Measurements from ENCODE around the gene KRTAP10-1. TPM values are rescaled to one million over a fixed set of nuclear protein-coding genes. Genes with fewer than 3 reads are reported as not detected.
"Not testable (repeated sequence)": the region's sequence is repeated elsewhere in the genome, so short reads cannot be mapped to it uniquely, and the experiment has no call there.

KRTAP10-1 gene
- total RNA-seq, 2 donors from 2014 or later: not detected

DNA sequence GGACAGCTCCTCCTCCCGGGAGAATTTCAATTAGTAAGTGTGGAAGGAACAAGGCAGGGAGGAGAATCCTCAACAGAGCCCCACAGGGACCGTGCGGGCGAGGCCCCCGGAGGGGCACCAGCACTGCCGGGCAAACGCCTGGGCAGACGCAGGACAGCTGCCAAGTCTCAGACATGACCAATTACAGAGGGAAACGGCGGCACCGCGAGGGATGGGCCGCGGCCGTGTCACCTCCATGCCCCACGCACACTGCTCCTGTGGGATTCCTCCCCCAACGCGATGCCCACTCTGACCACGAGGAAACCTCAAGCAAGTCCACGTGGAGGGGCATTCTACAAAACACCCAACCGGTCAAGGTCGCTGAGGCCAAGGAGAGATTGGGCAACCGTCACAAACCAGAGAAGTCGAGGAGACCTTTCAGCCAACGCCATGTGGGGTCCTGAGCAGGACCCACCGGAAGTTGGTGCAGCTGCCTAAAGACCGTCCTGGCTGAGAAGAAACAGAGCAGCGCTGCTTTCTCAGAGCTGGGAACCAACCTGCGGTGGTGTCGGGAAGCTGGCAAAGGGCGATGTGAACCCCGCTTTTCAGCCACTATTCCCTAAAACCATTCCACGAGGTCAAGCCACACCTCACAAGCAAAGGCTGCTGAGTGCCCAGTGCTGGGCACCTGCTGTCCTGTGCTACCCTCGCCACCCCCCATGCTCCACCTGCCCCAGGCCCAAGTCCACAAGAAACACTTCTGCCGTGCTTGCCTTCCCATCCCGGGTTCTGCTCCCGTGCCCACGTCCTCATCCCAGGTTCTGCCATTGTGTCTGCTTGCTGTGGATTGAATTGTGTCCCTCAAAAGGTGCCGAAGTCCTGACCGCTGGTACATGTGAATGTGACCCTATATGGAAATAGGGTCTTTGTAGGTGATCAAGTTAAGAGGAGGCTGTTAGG lies 32.1 kb upstream of the KRTAP10-1 start:
- ATAC-seq: no peak
- DNase-seq: no peak
- intact Hi-C loops (cut with DNase I, micrococcal nuclease): no loop called here

DNA sequence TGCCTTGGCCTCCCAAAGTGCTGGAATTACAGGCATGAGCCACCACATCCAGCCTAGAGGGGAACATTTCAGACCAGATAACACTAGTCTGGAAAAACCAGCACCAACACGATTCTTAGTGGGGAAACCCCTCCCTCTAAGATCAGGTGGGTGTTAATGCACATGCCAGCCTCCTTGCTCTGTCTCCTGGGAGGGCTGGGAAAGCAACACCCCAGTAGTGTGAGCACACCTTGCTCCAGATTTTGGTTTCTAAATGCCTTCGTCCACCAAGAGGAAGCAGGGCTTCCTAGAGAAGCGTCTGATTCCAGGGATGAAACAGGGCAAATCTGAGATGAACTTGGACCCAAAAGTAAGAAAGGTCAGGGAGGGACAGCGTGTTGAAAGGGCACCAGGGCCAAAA lies 31.3 kb upstream of the KRTAP10-1 start:
- intact Hi-C loops (cut with DNase I, micrococcal nuclease): no loop called here
- no peak for ATAC-seq
- no peak for DNase-seq

DNA sequence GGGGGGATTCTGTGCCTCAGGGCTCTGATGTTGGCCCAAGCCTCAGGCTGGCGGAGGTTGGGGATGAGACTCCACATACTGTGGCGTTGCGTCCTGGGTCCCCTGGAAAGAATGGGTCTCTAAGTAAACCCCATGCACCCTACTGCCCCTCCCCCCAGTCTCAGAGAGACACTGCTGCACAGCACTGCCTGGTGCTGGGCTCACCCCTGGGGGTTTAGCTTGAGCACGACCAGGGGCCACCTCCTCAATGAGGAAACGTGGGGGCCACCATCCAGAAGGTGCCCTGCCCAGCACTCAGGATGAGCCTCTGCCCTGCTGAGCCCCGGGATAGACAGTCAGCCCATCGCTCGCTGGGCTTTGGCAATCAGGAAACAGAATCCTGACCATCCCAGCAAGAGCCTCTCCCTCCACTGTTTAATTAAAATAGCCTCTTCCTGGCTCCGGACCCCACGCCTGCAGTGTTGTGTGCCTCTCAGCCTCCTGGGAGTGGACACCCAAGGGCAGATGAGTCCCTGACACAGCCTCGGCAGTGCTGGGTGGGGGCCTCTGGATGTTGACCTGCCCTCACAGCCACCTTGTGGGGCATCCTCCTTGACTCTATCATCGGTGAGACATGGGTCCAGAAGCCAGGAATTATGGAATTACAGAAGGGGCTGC lies 30.0 kb upstream of the KRTAP10-1 start:
- DNase-seq (no peak), ATAC-seq (no peak)
- intact Hi-C loops (cut with DNase I, micrococcal nuclease): no loop called here

DNA sequence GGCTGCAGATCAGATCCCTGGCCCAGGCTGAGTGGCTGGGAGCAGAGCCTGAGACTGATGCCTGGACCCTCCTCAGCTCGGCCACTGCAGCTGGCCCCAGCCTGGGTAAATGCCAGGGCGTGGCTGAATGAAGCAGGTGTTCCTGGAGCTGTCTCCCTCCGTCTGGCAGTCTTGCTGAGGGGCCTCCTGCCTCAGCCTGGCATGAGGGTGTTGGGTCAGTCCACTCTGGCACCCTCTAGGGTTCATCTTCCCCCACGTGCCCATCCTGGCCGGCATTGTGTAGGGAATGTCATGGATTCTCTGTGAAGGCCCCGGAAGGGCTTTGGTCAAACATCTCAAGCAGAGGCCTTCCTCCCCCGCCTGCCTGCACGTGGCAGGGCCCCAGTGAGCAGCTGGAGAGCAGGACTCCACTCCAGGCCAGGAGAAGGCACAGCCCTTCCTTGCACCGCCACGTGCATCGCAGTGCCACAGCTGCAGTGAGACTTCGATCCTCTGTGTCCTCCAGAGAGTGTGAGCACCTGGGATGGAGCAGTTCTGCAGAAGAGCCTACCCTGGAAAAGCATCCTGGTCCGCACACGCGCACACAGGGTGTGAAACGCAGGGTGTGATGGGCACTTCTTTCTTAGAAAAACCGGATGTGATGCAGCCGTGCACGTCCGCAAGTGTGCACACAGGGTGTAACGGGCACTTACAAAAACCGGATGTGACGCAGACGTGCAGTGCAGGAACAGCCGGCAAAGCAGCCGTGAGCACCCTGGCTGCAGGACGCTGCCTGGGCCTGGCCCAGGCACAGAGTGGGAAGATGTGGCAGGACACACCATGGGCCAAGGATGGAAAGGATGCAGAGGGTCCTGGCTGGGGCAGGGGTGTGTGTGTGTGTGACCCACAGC lies 28.9 kb upstream of the KRTAP10-1 start:
- intact Hi-C loops (cut with DNase I, micrococcal nuclease): no loop called here
- ATAC-seq: peak; percentile 56
- no peak for DNase-seq

DNA sequence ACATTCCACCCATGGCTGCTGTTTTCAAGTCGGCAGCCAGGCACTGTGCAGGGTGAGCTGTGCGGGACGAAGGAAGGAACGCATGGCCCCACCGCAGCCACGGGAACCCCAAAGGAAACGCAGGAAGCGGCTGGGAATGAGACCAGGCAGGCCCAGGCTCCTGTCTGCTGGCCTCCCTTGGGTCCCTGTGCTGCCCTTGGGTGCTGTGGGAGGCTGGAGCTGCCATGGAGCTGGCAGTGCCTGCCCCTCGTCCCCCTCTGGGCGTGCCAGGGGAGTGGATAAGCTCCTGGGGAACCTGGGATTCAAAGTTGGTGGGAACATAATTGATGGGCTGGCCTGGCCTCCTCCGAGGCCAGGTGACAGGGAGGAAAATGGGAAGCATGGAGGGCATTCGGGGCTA lies 28.3 kb upstream of the KRTAP10-1 start:
- intact Hi-C loops (cut with DNase I, micrococcal nuclease): no loop called here
- DNase-seq: no peak
- ATAC-seq: no peak

DNA sequence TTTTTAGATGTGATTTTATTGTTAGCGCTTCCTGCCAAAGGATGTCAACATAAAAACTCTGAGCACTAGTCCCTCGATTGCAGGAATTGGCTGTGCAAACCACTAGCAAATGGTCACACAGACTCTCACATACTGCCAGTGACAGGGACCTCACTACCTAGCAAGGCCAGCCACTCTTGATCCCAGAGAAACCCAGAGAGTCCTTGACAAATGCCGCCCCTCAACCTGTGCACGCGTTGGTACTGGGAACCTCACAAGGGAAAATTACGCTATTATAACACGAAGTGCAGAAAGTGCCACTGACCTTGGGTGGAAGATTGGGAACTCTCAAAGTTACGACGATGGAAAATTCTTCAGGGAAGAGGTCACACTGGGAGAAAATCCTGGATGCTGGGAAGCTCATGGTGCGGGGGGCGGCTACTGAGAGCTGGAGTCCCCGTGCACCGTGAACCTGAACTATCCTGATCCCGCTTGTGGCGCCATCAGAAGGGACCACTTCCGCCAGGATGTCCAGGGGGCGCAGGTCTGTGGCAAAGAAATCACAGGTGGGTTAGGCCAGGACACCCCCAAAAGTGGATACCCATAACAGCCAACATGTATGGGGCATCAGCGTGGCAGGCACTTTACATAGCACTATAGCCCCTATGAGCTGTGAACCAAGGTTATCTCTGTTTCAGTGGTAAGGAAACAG lies 27.6 kb upstream of the KRTAP10-1 start:
- intact Hi-C loops (cut with DNase I, micrococcal nuclease): no loop called here
- ATAC-seq (no peak), DNase-seq (no peak)

DNA sequence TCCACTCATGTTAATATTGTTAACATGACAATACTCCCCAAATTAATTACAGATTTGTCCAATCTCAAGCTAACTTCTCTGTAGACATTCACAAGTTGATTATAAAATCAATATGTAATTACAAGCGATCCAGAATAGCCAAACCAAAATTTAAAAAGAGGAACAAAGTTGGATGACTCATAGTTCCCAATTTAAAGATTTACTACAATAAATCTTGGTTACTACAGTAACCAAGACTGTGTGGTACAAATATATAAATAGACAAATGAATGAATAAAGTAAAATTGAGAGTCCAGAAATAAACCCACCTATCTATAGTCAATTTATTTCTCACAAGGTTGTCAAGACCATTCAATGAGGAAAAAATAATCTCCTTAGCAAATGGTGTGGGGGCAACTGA lies 26.4 kb upstream of the KRTAP10-1 start:
- ATAC-seq: no peak
- no peak for DNase-seq
- intact Hi-C loops (cut with DNase I, micrococcal nuclease): no loop called here

DNA sequence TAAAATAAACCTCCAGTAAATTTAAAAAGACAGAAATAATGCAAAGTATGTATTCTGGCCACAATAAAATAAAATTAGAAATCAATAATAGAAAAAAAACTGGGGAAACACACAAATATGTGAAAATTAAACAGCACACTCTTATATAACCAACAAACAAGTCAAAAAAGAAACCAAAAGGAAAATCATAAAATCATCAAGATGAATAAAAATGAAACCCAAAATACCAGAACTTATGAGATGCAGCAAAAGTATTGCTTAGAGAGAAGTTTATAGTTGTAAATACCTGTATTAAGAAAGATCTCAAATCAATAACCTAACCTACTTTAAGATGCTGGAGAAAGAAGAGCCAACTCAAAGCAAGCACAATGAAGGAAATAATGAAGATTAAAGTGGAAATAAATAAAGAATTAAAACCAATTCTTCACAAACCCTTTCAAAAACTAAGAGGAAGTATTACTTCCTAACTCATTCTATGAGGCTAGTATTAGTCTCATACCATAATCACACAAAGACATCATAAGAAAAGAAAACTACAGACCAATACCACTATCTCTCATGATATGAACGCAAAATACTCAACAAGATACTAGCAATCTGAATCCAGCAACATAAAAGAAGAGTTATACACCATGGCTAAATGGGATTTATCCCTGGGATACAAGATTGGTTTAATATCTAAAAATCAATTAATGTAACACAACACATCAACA lies 25.0 kb upstream of the KRTAP10-1 start:
- intact Hi-C loops (cut with DNase I, micrococcal nuclease): no loop called here
- DNase-seq (no peak), ATAC-seq (no peak)

DNA sequence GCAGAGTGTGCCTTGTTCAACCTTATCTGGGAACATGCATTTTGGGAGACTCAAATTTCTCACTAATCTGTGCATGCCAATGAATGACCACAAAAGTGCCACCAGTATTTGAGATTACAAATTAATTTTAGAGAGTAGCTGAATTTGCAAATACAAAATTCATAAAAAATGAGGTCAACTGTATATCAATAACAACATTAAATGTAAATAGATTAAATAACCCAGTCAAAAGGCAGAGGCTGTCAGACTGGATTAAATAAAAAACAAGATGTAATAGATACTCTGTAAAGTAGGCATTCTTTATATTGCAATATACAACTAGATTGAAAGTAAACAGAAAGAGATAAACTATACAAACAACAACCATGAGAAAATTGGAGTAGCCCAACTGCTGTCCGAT lies 24.1 kb upstream of the KRTAP10-1 start:
- intact Hi-C loops (cut with DNase I, micrococcal nuclease): no loop called here
- no peak for DNase-seq
- ATAC-seq: no peak

DNA sequence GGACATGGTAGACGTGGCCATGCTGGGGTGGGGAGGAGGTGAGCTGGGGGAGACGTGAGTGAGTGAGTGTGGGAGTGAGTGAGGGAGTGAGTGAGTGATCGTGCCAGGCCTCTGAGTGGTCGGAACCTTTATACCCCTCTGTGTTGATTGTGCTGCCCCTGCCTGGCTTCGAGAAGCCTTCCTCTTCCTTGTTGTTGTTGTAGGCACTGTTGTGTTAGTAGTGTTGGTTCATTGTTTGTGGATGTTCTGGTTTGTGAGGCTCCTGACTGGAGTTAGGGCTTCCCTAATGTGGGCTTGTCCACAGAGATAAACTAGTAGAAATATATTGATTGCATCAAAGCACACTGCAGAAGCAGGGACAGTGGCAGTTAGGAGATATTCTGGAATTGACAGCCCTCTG lies 18.7 kb upstream of the KRTAP10-1 start, which contains the start of gene KRTAP10-3:
TSS of gene KRTAP10-3 (minus strand) at position 101 of the 400 bp plus-strand sequence. CDS start at position 21, 80 bp downstream.
- intact Hi-C loops (cut with DNase I, micrococcal nuclease): no loop called here
- ATAC-seq: no peak

DNA sequence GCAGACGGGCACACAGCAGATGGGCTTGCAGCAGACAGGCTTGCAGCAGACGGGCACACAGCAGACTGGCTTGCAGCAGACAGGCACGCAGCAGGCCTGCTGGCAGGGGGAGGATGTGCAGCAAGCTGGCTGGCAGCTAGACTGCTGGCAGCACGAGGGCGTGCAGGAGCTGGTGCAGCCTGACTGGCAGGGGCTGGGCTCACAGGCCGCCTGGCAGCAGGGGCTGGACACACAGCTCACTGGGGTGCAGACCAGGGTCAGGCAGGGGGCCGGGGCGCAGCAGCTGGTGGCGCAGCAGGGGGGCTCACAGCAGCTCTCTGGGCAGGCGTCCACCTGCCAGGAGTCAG lies 18.3 kb upstream of the KRTAP10-1 start:
- DNase-seq; ATAC-seq; intact Hi-C loops (cut with DNase I, micrococcal nuclease): not testable (repeated sequence)

More for the DNA sequence above, 18.7 kb upstream of the KRTAP10-1 start, which contains the start of gene KRTAP10-3:
- DNase-seq: no peak

DNA sequence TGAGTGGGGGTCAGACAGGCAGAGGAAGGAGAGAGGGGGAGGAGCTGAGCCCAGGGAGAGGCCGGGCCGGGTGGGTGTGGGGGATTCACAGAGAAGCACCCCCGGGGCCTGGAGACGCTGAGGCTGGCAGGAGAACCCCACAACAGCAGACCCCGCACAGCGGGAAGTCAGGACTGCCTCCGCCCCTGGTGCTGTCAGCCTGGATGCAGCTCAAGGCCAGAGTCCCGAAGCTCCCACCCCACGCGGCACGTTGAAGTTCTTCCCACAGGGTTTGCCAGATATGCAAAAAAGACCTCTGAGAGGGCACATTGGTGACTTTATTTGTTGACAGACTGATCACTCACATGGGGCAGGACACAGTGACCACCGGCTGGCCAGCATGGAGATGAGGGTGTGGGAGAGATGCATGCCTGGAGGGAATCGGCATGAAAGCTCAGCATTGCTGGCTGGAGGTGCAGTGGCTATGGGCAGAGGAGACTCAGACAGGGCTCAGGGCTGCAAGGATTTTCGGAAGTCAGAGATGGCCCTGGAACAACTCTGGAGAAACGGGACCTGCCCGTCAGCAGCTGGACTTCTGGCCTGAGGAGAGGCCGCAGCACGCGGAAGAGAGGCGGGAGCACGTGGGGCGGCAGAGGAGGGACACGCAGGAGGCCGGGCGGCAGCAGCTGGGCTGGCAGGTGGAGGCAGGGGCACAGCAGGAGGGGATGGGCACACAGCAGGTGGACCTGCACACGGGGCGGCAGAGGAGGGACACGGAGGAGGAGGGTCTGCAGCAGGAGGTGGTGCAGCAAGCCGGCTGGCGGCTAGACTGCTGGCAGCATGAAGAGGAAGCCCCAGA lies 17.7 kb upstream of the KRTAP10-1 start:
- intact Hi-C loops (cut with DNase I, micrococcal nuclease): no loop called here
- DNase-seq: no peak

DNA sequence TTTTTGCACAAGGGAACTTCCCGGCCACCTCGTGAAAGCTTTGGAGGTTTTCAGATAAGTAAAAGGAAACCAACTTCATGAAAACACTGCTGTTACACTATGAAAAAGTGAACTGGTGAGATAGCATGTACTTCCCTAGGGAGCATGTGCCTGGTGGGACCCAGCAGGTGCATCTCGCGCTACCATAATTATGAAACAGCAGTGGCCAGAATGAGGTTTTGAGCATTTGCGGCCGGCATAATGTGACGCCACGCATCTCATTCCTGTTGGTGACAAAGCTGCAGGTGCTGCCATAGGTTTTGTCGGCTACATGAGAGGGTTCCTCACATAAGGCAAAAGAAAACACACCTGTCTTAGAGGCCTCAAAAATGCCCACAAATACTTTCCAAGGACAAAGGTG lies 16.9 kb upstream of the KRTAP10-1 start:
- DNase-seq: no peak
- intact Hi-C loops (cut with DNase I, micrococcal nuclease): no loop called here
- no peak for ATAC-seq

More for the DNA sequence above, 17.7 kb upstream of the KRTAP10-1 start:
- no peak for ATAC-seq

DNA sequence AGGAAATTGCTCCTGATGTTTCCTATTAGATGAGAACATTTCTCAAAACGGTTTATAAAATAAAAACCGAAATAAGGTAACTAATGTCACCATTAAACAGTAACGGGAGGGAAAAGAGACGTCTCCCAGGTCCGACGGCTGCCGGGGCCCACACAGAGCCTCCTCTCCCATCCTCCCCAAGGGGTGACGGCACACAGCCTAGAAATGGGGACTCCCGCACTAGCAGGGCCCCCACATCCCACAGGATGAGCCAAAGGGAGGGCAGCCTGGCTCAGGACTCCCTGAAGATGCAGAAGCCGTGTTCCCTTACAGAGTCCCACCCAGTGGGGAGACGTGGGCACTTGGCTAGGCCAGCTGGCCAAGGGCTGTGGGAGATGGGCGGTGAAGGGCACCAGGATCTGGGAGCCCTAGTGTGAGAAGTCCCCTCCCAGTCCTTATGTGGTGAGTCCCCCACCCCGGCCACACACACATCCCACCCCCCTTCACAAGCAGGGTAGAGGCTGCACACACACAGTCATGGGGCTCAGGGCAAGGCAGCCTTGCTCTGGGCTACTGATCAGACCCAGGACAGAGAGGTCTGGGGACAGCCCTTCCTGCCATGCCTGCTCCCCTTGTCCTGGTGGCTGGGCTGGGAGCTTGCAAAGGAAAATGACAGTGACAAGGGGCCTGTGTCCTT lies 15.3 kb upstream of the KRTAP10-1 start:
- intact Hi-C loops (cut with DNase I, micrococcal nuclease): no loop called here
- no peak for ATAC-seq

DNA sequence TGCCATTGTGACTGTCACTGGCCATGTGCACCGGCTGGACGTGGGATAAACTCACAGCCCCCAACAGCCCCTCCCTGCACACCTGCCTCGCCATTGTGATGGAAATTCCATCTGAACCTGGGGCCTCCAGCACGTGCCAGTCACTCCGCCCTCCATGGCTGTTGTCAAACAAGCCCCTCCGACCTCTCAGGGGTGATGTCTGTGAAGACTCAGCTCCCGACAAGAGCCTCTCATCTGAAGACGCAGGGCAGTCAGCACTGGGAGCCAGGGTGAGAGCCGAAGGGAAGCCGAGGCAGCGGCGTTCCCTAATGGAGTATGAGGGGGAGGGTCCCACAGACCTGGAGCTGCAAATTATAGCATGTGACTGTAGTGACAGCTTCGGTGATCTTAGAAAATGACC lies 12.7 kb upstream of the KRTAP10-1 start:
- intact Hi-C loops (cut with DNase I, micrococcal nuclease): no loop called here
- ATAC-seq (no peak), DNase-seq (no peak)

More for the DNA sequence above, 15.3 kb upstream of the KRTAP10-1 start:
- DNase-seq: no peak

DNA sequence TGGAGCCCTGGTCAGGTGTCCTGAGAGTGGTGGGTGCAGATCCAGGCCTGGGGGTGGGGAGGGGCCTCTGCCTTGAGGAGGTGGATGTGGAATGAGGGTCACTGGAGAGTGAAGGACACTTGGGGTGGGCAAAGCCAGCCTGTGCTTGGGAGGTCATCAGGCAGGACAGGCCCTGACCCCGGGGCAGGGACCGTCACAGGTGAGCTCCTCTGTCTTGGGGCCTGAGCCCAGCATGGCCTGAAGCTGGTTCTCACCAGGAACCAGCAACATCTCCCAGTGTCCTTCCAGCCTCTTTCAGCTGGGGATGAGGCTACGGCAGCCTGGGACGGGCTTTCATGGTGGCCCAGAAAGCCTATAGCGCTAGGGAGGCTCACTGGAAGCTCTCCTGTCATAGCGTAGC lies 12.1 kb upstream of the KRTAP10-1 start:
- intact Hi-C loops (cut with DNase I, micrococcal nuclease): no loop called here
- DNase-seq: no peak
- ATAC-seq: no peak
